Stimulated activated CD4-positive, alpha-beta T cell treated with anti-CD3 and anti-CD28 coated beads, Interleukin-4, amount 100 ng/mL, for 1 hour (primary cell): ENCODE results near the gene CLBA1.
A peak's percentile ranks its signal among the peaks of the same experiment; 100 is the strongest.
"Not testable (repeated sequence)": the region's sequence is repeated elsewhere in the genome, so short reads cannot be mapped to it uniquely, and the experiment has no call there.

Experiments used
- DNase-seq: peaks from one replicate; pipeline ENCODE4 v3.0.0-alpha.2; 2020

The CLBA1 gene

DNA sequence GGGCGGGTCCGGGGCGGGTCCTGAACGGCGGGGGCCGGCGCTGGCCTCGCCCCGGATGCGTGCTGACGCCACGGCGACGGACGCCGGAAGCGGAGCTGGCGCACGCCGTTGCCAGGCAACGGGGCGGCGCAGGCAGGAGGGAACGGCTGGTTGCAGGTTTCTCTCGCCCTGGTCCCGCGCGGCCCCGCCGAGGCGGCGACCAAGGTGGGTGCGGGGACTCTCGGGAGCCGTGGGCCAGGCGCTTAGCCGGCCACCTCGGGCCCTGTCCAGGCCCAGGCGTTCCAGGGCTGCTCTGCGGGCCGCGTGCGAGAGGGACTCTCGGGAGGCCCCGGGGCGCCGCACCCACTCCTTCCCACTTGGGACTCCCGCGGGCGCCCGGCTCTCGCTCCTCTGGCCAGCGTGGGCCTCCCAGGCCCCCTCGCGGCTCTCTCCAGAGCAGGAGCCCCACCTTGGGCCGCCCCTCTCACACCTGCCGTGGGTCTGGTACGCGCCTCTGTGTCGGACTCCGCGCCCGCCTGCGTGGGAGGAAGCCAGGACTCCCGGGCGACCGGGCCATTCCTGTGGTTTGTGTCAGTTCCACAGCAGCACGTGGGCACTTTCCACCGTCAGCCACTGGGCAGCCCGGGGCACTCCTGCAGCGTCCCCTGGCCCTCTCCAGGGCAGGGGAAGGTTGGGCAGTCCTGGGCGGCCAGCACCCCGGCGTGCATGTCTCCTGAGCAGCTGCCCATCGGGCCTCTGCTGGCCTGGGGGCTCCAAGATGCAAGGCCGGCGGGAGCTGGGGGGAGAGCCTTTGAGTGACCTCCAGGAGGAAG, at the start of gene CLBA1:
TSS of gene CLBA1 (plus strand) at position 114 of the 812 bp plus-strand sequence. CDS start at position 758, 644 bp downstream.
- peak; percentile 86 for DNase-seq

DNA sequence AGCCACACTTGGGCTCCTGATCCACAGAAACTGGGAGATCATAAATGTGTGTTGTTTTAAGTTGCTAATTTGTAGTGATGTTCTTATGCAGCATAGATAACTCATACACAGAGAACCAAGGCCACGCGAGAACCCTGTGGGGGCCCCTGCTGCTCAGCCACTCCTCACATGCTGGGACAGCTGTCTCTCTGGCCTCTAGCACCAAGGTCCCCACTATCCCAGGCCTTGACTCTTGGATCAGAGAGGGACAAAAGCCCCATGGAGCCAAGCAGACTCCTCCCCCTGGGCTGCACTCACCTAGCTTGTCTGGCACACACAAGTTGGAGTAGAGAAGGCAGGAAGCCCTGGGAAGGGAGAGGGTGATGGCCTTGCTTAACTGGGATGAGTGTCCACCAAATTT, 49.6 kb upstream of the CLBA1 start:
- no peak for DNase-seq

DNA sequence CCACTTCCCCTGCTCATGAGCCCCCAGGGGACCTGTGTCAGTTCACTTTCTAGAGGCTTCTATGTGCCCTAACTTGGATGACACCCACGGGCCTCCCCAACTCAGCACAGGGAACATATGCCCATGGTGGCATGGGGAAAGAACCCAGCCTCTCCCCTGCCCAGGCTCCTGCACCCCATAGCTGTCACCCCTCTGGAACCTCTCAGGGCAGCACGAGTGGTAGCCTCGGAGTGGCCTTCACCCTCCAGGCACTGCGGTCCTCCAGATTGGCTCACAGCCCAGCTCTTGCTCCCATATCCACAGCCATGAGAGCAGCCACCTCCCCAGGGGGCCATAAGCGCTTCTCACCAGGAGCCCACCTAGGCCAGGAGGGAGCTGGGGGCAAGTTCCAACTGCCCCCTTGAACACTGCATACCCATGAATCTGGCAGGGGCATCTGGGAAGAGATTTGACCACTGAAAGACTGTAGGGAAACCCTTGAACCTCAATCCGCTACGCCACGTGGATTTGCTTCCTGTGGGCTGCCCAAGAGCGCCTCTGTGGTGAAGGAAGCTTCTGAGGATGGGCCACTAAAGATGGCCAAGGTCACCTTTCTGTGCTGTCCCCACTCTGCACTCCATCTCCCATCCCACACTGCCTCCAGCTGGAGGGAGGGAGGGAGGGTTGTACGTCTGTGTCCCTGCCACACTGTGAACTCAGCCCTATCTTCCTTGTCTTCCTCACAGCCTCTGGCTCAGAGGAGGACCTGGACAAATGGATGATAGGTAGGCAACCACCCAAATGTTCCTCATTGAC, 49.0 kb upstream of the CLBA1 start:
- no peak for DNase-seq

- no peak for DNase-seq
Measured at GRCh38 chr14:104937161-104937560, 48.4 kb upstream of the CLBA1 start.

GRCh38 chr14:104937694-104938365, 47.8 kb upstream of the CLBA1 start:
- DNase-seq, result no peak

- DNase-seq, result no peak
Measured at GRCh38 chr14:104938436-104938835, 47.2 kb upstream of the CLBA1 start.

GRCh38 chr14:104938960-104939359, 46.6 kb upstream of the CLBA1 start:
- no peak for DNase-seq

DNA sequence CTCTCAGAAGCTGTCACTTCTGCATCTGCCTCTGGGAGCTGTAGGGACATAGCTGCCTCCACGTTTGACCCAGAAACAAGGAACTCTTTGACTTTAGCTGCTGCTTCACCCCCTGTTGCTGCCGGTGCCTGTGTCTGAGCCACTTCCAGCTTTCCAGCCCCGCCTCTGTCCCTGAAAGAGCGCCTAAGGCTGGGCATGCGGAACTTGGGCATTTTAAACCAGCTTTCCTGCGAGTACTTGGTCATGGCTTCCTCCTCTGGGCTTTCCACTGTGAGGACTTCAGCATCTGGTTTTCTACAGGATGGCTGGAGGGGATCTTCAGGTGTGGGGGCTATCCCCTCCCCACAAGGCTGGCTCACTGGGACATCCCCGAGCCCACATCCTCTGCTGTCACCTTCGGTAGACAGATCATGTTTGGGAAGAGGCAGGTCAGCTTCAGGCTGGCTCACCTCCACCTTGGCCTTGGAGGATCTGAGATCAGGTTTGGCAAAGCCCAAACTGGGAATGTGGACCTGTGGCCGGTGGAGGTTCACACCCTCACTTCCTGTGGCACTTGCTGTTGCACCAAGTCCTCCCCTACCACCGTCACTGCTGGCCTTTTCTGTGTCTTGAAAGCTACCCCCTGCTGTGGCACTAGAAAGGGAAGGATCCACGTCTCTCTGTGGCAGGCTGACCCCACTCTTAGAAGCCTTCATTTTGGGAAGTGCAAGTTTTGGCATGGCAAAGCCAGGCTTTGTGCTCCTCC, 45.8 kb upstream of the CLBA1 start:
- no peak for DNase-seq

GRCh38 chr14:104940526-104941150, 45.0 kb upstream of the CLBA1 start:
- DNase-seq, result no peak

DNA sequence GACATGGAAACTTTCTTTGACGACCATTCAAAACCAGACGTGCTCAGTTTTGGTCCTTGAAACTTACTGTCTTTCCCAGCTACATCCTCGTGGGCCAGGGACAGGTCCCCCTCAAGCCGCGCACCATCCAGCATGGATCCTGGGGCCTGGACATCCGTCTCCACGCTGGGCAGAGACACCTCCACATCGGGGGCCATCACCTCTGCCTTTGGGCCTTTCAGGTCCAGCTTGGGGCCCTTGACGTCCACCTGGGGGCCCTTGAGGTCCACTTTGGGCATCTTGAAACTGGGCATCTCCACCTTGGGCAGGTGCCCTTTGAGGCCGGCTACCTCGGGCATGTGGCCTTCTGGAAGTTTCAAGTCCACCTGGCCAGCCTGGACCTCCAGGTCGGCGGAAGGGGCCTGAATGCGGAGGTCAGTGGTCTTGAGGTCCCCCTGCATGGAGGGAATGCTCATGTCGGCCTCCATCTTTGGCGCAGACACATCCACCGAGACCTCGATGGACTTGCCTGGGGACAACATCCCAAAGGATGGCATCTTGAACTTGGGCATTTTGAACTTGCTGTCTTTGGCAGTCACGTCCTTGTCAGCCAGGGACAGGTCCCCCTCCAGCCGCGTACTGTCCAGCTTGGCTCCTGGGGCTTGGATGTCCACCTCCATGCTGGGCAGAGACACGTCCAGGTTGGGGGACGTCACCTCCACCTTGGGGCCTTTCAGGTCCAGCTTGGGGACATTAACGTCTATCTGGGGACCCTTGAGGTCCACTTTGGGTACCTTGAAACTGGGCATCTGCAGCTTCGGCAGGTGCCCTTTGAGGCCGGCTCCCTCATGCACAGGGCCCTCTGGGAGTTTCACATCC, 43.9 kb upstream of the CLBA1 start:
- no peak for DNase-seq

- no peak for DNase-seq
Measured at GRCh38 chr14:104942586-104942985, 43.0 kb upstream of the CLBA1 start.

DNA sequence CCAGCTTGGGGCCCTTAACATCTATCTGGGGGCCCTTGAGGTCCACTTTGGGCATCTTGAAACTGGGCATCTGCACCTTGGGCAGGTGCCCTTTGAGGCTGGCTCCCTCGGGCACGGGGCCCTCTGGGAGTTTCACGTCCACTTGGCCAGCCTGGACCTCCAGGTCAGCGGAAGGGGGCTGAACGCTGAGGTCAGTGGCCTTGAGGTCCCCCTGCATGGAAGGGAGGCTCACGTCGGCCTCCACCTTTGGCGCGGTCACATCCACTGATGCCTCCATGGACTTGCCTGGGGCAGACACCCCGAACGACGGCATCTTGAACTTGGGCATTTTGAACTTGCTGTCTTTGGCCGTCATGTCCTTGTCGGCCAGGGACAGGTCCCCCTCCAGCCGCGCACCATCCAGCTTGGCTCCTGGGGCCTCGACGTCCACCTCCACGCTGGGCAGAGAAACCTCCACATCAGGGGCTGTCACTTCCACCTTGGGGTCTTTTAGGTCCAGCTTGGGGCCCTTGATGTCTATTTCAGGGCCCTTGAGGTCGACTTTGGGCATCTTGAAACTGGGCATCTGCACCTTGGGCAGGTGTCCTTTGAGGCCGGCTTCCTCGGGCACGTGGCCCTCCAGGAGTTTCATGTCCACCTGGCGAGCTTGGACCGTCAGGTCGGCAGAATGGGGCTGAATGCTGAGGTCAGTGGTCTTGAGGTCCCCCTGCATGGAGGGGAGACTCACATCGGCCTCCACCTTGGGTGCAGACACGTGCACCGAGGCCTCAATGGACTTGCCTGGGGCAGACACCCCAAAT, 42.2 kb upstream of the CLBA1 start:
- not testable (repeated sequence) for DNase-seq

GRCh38 chr14:104944016-104944308, 41.6 kb upstream of the CLBA1 start:
- not testable (repeated sequence) for DNase-seq

GRCh38 chr14:104944436-104945205, 41.0 kb upstream of the CLBA1 start:
- DNase-seq, result not testable (repeated sequence)

DNA sequence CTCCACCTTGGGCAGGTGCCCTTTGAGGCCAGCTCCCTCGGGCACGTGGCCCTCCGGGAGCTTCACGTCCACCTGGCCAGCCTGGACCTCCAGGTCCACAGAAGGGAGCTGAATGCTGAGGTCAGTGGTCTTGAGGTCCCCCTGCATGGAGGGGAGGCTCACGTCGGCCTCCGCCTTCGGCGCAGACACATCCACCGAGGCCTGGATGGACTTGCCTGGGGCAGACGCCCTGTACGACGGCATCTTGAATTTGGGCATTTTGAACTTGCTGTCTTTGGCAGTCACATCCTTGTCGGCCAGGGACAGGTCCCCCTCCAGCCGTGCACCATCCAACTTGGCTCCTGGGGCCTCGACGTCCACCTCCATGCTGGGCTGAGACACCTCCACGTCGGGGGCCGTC, 40.3 kb upstream of the CLBA1 start:
- not testable (repeated sequence) for DNase-seq

DNA sequence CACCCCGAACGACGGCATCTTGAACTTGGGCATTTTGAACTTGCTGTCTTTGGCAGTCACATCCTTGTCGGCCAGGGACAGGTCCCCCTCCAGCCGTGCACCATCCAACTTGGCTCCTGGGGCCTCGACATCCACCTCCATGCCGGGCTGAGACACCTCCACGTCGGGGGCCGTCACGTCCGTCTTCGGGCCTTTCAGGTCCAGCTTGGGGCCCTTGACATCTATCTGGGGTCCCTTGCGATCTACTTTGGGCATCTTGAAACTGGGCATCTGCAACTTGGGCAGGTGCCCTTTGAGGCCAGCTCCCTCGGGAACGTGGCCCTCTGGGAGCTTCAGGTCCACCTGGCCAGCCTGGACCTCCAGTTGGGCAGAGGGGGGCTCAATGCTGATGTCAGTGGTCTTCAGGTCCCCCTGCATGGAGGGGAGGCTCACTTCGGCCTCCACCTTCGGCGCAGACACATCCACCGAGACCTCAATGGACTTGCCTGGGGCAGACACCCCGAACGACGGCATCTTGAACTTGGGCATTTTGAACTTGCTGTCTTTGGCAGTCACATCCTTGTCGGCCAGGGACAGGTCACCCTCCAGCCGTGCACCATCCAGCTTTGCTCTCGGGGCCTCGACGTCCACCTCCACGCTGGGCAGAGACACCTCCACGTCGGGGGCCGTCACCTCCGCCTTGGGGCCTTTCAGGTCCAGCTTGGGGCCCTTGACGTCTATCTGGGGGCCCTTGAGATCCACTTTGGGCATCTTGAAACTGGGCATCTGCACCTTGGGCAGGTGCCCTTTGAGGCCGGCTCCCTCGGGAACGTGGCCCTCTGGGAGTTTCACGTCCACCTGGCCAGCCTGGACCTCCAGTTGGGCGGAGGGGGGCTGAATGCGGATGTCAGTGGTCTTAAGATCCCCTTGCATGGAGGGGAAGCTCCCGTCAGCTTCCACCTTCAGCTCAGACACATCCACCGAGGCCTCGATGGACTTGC, 39.3 kb upstream of the CLBA1 start:
- DNase-seq, result not testable (repeated sequence)

DNA sequence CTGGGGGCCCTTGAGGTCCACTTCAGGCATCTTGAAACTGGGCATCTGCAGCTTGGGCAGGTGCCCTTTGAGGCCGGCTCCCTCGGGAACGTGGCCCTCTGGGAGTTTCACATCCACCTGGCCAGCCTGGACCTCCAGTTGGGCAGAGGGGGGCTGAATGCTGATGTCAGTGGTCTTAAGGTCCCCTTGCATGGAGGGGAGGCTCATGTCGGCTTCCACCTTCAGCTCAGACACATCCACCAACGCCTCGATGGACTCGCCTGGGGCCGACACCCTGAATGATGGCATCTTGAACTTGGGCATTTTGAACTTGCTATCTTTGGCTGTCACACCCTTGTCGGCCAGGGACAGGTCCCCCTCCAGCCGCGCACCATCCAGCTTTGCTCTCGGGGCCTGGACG, 38.4 kb upstream of the CLBA1 start:
- DNase-seq, result not testable (repeated sequence)
